GM18867 (cell line): ENCODE results near the gene SIX5.
"Not testable (repeated sequence)": the region's sequence is repeated elsewhere in the genome, so short reads cannot be mapped to it uniquely, and the experiment has no call there.

Experiments
- ATAC-seq: cut with Tn5 transposase; IDR thresholded peaks from one replicate; pipeline ENCODE4 v1.9.1; 2021; ENCODE audit warnings: mild to moderate bottlenecking, moderate library complexity; ENCODE audit not compliant: unreplicated experiment

The SIX5 gene

GRCh38 chr19:45768984-45769782 lies at the start of gene SIX5:
Gene SIX5, minus strand, starts transcription at chr19:45769252. Its CDS starts 408 bp downstream, at chr19:45768844.
- peak; percentile 61 for ATAC-seq

- ATAC-seq, result no peak
Measured at GRCh38 chr19:45817725-45818301, 48.8 kb upstream of the SIX5 start.

GRCh38 chr19:45817010-45817724 lies 48.1 kb upstream of the SIX5 start:
- peak; percentile 81 for ATAC-seq

- no peak for ATAC-seq
Measured at GRCh38 chr19:45816236-45817009, 47.4 kb upstream of the SIX5 start.

GRCh38 chr19:45815481-45816216 lies 46.6 kb upstream of the SIX5 start:
- no peak for ATAC-seq

GRCh38 chr19:45814851-45815480 lies 45.9 kb upstream of the SIX5 start, which contains the start of gene RSPH6A:
Gene RSPH6A, minus strand, starts transcription at chr19:45815308. Its CDS starts 132 bp downstream, at chr19:45815176.
- ATAC-seq, result no peak

- no peak for ATAC-seq
Measured at GRCh38 chr19:45814166-45814780, 45.2 kb upstream of the SIX5 start.

- ATAC-seq, result no peak
Measured at GRCh38 chr19:45812297-45812696, 43.2 kb upstream of the SIX5 start.

GRCh38 chr19:45809643-45810159 lies 40.6 kb upstream of the SIX5 start:
- ATAC-seq, result no peak

GRCh38 chr19:45805719-45806118 lies 36.7 kb upstream of the SIX5 start:
- ATAC-seq, result no peak

- ATAC-seq, result no peak
Measured at GRCh38 chr19:45804959-45805230, 35.8 kb upstream of the SIX5 start.

GRCh38 chr19:45804140-45804958 lies 35.3 kb upstream of the SIX5 start:
- no peak for ATAC-seq

GRCh38 chr19:45801603-45802175 lies 32.6 kb upstream of the SIX5 start:
- ATAC-seq, result no peak

GRCh38 chr19:45800070-45800553 lies 31.1 kb upstream of the SIX5 start:
- ATAC-seq, result no peak

GRCh38 chr19:45799541-45799940 lies 30.5 kb upstream of the SIX5 start:
- not testable (repeated sequence) for ATAC-seq

GRCh38 chr19:45798995-45799517 lies 30.0 kb upstream of the SIX5 start:
- ATAC-seq, result no peak

- ATAC-seq, result no peak
Measured at GRCh38 chr19:45794627-45795026, 25.6 kb upstream of the SIX5 start.

- ATAC-seq, result no peak
Measured at GRCh38 chr19:45793876-45794275, 24.8 kb upstream of the SIX5 start.
